TTC549 (cell line): ENCODE results near the gene TRPM7.
A peak's percentile ranks its signal among the peaks of the same experiment; 100 is the strongest.
"Not testable (repeated sequence)": the region's sequence is repeated elsewhere in the genome, so short reads cannot be mapped to it uniquely, and the experiment has no call there.

Source experiments
- FAIRE-seq: peaks from 2 replicates; lab custom pipeline; 2012; peaks lifted over from hg19 to GRCh38; lab: Jason Lieb, UNC

The TRPM7 gene, protein sequence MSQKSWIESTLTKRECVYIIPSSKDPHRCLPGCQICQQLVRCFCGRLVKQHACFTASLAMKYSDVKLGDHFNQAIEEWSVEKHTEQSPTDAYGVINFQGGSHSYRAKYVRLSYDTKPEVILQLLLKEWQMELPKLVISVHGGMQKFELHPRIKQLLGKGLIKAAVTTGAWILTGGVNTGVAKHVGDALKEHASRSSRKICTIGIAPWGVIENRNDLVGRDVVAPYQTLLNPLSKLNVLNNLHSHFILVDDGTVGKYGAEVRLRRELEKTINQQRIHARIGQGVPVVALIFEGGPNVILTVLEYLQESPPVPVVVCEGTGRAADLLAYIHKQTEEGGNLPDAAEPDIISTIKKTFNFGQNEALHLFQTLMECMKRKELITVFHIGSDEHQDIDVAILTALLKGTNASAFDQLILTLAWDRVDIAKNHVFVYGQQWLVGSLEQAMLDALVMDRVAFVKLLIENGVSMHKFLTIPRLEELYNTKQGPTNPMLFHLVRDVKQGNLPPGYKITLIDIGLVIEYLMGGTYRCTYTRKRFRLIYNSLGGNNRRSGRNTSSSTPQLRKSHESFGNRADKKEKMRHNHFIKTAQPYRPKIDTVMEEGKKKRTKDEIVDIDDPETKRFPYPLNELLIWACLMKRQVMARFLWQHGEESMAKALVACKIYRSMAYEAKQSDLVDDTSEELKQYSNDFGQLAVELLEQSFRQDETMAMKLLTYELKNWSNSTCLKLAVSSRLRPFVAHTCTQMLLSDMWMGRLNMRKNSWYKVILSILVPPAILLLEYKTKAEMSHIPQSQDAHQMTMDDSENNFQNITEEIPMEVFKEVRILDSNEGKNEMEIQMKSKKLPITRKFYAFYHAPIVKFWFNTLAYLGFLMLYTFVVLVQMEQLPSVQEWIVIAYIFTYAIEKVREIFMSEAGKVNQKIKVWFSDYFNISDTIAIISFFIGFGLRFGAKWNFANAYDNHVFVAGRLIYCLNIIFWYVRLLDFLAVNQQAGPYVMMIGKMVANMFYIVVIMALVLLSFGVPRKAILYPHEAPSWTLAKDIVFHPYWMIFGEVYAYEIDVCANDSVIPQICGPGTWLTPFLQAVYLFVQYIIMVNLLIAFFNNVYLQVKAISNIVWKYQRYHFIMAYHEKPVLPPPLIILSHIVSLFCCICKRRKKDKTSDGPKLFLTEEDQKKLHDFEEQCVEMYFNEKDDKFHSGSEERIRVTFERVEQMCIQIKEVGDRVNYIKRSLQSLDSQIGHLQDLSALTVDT (N-terminal part only)

DNA sequence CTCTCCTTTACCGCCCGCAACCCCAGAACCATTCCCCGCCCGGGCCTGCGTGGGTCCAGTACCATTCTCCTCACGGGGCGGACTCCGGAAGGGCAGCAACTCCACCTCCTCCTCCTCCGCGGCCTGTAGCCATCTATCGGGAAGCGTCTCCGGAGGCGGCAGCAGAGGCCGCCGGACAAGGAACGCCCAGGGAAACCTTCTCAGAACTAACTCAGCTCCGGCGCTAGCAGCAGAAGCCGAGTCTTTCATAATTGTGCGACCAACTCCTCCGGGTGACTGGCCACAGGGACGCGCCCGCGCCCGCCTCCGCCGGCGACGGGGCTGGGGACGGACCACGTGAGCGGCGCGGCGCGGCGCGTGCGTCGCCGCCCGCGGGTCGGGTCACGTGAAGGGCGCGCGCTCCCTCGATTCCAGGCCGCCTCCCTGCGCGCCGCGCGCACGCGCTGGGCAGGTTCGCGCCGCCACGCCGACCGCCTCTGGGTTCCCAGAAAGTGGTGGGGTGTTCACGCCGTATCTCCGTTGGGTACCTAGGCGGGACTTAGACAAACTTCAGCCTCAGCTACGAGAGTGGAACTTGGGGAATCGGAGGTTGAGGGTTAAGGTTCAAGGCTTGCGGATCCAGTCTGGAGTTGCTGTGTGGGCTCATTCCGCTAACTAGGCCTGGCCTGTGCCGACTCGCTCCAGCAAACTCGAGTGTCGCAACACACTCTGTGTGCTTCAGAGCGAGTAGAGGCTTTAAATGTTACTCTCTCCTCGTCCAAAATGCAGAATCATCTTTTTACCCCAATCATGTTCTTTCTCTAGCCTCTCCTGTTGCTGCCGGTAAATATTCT lies at the start of gene TRPM7:
Gene TRPM7 (minus strand): TSS at position 329 of the 833 bp plus-strand sequence. CDS start 264 bp downstream, at position 65.
- no peak for FAIRE-seq

DNA sequence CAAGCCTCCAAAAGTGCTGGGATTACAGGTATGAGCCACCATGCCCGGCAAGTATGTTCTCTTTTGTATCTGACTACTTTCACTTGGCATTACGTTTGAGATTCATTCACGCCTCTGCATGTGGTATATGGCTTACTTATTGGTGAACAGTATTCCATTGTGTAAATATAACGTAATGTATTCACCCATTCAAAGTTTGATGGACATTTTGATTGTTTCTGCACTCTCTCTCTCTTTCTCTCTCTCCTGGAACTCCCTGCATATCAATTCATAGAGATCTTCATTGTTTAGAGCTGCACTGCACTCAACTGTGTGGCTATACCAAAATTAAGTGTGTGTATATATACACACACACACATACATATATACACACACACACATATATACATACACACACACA lies 48.6 kb upstream of the TRPM7 start:
- no peak for FAIRE-seq

DNA sequence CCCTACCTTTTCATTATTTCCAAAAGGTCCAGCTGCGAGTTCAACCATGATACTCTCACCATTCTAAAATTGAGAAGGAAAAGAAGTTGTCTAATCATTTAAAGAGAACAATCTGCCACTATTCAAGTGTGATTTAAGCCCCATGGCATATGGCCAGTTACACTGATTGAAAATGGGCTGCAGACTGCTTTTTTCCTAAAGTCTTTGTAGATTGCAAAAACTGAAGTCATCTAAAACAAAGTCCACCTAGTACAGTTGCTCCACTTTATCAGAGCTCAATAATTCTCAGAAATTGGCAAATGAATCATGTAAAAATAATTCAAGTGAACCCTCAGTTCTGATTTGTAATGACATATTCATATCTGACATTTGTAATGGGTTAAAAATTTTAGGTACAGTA lies 39.7 kb upstream of the TRPM7 start:
- FAIRE-seq: no peak

DNA sequence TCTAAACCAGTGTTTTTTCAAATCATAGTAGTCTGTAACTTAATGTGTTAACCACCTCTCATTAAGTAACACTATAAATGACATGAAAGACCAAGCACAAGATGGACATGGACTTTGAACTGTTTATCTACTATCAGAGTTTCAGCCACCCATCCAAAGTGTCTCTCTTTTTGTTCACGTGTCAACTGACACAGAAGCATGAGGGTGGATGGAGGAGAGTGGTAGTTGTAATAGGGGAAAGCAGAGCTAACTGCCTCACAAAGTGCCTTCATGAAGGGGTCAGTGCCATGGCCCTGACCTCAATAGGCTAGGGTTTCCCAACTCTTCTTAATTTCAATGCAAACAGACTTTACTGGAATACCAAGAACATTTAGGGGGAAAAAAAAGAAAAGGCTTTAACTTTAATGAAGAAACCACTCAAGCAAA lies 32.1 kb upstream of the TRPM7 start:
- FAIRE-seq: no peak

DNA sequence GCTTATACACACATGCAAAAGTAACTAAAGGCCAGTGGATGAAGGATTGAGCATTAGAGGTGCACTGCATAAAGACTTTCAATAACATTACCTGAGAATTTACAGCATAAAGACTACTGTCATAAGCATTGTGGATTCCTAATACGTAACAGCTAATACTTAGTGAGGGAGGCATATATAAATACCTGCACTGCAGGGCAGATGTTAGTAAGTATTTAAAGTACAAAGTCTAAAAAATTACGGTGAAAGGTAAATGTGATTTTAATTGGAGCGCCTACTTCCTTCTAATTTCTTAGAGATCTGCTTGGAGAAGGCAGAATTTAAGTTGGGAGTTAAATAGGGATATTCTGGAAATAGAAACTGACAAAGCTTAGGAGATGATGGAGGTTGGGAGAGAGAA lies 25.4 kb upstream of the TRPM7 start:
- FAIRE-seq: no peak

DNA sequence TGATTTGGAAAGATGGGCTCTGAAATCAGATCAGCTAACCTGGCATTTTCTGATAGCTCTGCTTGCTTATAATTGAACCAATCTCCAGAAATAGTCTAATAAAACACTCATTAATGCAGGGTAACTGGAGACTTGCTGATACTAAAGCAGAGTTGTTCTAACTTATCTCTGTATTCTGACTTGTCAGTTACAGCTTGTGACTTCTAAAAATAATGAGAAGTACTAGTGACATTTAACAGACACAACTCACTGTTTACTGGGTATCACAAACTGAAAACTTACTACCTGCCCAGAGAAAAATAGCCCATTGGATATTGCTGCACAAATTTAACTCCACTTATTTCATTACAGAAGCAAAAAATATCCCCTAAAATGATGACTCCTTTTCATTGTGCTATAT lies 24.0 kb upstream of the TRPM7 start:
- FAIRE-seq: no peak

DNA sequence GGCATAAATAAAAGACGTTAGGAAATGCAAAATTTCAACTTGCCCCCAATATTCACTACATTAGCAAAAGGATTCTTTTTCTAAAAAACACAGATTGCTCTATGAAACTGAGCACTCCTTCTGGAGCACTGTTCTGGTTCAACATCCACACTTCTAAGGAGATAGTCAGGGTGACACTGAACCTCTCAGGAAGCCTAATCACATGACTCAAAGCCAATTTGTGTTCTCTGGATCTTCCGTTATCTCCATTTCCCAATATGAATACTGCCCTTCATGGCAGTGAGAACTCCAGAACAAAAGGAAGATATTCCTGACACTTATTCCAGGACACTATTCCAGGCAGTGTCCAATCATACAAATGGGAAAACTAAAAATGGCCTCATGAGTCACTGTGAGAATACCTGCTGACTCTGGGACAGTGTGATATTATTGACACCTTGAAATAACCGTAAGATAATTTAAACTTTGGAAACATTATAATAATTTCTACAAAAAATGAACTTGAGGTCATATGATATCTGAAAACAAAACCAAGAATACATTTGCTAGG lies 21.4 kb upstream of the TRPM7 start:
- FAIRE-seq: no peak

DNA sequence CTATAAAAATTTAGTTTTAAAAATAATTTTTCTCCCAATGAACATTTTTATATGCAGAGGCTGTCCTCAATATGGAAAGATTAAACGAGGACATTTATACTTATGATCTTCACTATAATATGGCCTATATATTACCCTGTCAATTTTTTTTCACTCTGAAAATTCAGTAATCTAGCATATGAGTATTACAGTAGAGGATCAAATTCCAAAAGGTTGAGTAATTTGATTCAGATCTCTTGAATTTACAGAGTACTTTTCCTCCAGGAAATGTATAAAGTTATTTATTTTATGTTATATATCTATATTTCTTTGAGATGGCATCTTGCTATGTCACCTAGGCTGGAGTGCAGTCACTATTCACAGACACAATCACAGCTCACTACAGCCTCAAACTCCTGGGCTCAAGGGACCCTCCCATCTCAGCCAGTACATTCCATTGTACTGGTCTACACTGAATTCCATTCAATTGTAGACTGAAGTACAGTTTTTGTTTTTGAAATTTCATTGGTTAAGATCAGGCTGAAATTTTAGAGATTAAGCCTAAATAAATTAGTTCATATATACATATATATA lies 16.3 kb upstream of the TRPM7 start:
- FAIRE-seq: no peak

DNA sequence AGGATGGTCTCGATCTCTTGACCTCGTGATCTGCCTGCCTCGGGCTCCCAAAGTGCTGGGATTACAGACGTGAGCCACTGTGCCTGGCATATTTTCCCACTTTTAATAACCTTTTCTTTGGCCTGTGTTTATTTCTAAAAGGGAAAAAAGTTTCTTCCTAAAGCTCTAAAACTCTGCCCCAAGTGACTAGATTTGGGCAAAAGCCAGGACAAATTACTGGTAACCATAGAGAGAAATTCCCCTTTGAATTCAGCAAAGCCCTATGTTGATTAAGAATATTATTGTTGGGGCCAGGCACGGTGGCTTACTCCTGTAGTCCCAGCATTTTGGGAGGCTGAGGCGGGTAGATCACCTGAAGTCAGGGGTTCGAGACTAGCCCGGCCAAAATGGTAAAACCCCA lies 11.5 kb upstream of the TRPM7 start:
- no peak for FAIRE-seq

DNA sequence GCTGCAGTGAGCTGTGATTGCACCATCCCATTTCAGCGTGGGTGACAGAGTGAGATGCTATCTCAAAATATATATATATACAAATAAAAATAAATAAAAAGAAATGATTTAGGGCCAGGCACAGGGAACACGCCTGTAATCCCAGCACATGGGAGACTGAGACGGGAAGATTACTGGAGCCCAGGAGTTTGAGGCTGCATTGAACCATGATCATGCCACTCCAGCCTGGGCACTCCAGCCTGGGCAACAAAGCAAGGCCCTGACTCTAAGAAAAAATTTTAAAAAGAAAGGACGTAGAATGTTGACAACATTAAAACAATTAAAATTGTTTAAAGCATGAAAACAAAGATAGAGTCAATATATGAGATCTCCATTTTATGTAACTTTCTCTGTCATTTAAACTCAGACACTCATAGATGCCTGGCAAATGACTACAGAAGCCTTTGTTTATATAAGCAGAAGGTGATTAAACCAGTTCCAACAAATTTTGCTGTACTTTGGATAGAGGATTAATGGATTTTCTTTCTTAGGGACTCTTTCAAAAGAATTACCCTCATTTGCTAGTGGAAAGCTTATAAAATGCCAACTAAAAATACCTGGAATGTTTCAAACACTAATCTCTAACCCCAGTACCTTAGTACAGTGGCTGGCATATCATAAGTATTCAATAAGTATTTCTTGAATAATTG lies 10.7 kb upstream of the TRPM7 start:
- no peak for FAIRE-seq

DNA sequence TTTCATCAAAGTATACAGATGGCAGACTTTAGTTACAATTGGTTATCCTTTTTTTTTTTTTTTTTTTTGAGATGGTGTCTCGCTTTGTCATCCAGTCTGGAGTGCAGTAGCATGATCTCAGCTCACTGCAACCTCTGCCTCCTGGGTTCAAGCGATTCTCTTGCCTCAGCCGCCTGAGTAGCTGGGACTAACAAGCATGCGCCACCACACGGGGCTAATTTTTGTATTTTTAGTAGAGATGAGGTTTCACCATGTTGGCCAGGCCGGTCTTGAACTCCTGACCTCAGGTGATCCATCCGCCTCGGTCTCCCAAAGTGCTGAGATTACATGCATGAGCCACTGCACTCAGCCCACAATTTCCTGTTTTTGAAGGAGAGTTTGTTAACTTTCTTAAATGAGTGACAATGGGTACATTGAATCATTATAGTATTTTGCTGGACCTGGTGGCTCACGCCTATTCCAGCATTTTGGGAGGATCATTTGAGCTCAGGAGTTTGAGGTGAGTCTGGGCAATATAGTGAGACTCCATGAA lies 8.1 kb upstream of the TRPM7 start:
- not testable (repeated sequence) for FAIRE-seq

DNA sequence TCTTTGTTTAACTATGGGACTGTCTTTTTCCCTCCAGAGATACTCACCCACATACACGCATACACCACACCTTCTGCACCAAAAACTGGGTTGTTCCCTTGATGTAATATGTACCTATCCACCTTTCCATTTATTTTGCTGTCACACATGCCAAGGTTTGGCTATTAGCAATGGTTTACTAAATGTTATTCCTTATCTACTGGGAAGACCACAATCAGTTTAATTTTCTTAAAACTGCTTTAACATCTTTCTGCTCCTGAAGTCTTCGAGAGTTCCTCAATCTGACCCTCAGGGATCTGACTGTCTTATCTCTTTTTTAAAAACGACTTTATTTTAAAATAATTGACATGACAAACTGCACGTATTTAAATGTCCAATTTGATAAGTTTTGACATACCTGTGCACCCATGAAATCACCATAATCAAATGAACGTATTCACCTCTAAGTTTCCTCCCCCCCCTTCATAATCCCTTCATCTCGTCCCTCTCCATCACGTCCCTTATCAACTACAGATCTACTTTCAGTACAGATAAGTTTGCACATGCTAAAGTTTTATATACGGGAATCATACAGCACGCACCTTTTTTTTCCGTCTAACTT lies 805 bp upstream of the TRPM7 start:
- no peak for FAIRE-seq

DNA sequence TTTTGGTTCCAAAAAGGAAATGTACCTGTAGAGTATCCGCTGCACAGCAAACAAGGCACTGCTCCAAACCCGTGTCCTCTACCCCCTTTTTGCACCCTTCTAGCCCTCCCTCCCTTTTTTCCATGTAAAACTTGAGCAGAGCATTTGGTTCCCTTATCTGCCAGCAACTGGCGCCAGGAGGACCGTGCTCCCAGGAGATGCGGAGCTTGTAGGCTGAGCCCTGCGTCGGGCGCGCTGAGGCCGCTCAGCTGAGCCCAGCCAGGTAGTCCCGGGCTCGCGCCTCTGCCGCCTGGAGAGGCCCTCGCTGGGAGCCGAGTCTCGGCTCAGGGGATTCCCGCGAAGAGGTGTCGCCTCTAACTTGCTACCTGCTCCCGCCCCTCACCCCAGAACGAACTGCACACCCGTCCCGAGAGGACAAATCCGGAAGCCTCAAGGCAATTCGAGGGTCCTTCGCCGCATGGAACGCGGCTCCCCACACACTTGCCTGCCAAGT lies 575 bp downstream of the TRPM7 start:
- no peak for FAIRE-seq

DNA sequence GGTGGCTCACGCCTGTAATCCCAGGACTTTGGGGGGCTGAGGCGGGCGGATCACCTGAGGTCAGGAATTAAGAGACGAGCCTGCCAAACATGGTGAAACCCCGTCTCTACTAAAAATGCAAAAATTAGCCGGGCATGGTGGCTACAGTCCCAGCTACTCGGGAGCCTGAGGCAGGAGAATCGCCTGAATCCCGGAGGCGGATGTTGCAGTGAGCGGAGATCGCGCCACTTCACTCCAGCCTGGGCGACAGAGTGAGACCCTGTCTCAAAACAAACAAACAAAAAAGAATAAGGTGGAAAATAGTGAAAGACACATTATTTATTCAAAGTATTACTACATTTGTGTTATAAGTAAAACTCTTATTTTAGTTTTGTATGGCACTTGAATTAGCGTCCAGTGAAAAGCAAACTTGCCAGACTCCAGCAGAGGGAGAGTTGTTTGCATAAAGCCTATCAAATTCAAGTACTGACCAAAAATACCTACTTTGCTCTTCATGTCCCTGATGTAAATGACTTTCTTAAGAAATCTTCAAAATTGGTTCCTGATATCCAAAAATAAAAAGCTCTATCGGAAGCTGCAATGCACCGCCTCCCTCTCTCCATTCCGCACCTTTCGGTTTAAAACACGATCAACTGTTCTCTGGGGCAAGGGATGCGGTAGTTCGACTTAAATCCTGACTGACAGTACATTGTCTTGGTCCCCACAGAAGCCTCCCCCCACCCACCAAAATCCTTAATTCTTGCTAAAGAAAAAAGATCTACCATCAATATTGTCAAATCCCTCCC lies 1.2 kb downstream of the TRPM7 start:
- FAIRE-seq: no peak

DNA sequence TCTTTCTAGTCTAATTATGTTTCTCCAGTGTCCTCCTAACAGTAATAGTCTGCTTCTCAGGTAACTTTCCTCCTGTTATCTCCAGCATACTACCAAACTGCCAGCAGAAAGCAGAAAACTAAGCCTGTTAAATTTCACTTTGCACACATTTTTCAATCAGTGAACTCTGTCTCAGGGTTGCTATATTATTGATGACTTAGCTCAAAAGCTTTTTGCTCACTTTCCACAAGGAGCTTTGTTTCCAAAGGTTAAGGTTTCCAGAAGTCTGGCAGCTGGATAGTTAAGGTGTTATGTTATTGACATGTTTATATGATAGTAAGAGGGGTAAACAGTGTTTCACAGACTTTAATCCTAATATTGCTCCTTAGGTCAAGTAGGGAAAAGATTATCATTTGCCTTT lies 5.1 kb downstream of the TRPM7 start:
- no peak for FAIRE-seq

DNA sequence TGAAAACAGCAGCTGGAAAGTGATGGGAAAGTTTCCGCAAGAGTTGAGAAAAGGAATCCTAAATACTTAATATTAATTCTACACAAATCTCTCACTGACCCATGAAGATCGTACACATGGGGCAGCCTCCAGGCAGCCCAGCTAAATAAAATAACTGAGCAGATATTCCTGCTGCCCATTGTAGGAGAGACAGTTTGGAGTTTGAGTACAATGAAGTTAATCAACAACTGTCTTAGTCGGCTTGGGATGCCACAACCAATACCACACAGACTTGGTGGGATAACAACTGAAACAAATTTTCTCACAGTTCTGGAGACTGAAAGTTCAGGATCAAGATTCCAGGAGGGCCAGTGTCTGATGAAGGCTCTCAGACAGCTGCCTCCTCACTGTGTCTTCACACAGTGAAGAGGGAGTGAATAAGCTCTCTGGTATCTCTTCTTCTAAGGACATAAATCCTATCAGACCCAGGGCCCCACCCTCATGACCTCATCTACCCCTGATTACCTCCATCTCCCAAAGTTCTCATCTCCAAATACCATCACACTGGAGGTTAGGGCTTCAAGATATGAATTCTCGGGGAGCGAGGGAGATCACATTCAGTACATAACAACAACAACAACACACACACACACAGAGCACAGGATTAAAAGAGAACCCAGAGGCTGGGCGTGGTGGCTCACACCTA lies 9.7 kb downstream of the TRPM7 start:
- no peak for FAIRE-seq

DNA sequence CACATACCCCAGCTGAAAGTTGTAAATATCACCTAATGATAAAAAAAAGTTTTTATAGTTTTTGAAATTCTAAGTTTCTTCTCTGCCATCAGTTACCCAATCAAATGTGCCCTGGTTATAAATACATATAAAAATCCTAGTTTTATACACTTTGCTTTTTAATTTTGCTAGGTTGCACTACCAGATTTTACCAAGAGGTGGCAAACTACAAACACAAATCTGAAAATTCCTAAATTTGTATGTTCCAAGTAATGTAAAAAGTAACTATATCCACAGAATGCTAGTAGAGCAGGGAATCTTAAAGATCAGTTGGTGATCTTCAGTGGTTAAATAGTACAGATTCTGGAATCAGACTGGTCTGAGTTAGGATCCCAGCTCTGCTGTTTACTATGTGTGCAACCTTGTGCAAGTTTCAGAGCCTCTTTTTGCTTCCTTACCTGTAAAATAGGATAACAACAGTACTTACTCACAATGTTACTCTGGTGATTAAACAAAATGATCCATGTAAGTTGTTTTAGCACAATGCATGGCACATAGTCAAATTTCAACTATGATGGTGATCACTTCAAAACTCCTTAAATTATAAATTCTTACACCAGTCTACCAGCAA lies 11.0 kb downstream of the TRPM7 start:
- peak; percentile 60 for FAIRE-seq

DNA sequence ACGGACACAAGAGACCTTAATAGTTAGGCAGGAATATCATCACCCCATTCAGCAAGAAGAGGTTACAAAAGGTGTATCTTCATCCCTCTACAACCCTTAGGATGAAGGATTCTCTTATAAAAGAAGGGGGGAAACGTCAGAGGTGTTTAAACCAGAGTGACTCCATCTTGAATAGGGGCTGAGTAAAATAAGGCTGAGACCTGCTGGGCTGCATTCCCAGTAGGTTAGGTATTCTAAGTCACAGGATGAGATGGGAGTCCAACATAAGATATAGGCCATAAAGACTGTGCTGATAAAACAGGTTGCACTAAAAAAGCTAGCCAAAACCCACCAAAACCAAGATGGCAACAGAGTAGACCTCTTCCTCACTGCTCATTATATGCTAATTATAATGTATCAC lies 16.5 kb downstream of the TRPM7 start:
- no peak for FAIRE-seq
